Tibial nerve (tissue), 4 donors: Measurements from ENCODE around the gene TCP11L2.

Experiments used
- EP300 ChIP-seq, 2 donors: sonication (generic); formaldehyde crosslinking; IDR thresholded peaks; one replicate each; pipeline ENCODE4 v1.6.1; 2017; ENCODE audit warnings: antibody characterized with exemption in 2 of 2, mild to moderate bottlenecking in 1 of 2
- TF ChIP-seq, protein P1 (sequence below), 5 experiments: fragments of 200-600 bp in 3 of 5; fragments of 450-650 bp in 2 of 5; sonication (generic) in 3 of 5; IDR thresholded peaks; one replicate each; pipeline ENCODE4 v1.5.1; 2016 to 2019; ENCODE audit warnings: antibody characterized with exemption in 5 of 5, mild to moderate bottlenecking in 3 of 5, moderate library complexity in 2 of 5

DNA sequence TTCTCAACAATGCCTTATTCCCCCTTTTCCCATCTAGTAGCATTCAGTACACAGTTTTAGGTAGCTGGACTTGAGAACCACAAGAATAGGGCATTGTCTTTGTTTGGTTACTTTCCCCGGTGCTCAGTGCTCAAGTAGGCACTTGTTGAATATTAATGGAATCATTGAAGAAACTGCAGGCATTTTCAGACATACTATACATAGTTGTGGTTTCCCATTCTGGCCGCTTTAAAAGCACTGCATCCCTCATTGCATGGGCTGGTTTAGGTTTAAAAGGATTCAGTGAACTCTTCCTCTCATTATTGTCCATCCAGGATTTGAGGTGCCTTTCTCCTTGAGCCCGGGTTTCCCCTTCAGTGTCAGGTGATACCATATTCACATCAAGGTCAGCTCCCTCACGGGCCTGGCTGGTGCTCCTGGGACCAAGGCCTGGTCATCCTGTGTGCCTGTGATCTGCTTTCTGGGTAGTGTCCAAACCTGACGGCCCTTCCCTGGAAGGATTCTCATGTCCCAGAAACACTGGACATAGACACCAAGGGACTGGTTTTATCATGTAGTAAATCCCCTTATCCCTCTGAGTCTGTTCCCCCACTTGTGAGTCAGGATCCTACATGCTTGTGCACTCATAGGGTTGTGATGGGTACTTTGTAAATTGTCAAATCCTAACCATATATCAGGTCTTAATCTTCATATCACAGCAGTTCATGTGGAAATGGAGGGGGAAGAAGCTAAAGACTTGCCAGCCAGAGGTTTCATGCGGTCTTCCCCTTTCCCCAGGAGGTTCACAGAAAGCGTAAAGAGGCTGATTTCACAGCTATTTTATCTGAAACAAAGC is 7.4 kb downstream of the TCP11L2 start:
- TF ChIP-seq, protein P1, sequence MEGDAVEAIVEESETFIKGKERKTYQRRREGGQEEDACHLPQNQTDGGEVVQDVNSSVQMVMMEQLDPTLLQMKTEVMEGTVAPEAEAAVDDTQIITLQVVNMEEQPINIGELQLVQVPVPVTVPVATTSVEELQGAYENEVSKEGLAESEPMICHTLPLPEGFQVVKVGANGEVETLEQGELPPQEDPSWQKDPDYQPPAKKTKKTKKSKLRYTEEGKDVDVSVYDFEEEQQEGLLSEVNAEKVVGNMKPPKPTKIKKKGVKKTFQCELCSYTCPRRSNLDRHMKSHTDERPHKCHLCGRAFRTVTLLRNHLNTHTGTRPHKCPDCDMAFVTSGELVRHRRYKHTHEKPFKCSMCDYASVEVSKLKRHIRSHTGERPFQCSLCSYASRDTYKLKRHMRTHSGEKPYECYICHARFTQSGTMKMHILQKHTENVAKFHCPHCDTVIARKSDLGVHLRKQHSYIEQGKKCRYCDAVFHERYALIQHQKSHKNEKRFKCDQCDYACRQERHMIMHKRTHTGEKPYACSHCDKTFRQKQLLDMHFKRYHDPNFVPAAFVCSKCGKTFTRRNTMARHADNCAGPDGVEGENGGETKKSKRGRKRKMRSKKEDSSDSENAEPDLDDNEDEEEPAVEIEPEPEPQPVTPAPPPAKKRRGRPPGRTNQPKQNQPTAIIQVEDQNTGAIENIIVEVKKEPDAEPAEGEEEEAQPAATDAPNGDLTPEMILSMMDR (IDR thresholded peaks at IDR 0.05) = no peak
- TF ChIP-seq EP300 (IDR thresholded peaks at IDR 0.05) = no peak
